ENCODE data around the gene CMSS1. TPM values are rescaled to one million over a fixed set of nuclear protein-coding genes. Genes with fewer than 3 reads are reported as not detected.

Gene CMSS1
- total and polyA plus RNA-seq, 2 of the 13 experiments (the other 11 are each of a cell fraction or from before 2014, with no cell fraction given) = 6.4 to 48.7 TPM

DNA sequence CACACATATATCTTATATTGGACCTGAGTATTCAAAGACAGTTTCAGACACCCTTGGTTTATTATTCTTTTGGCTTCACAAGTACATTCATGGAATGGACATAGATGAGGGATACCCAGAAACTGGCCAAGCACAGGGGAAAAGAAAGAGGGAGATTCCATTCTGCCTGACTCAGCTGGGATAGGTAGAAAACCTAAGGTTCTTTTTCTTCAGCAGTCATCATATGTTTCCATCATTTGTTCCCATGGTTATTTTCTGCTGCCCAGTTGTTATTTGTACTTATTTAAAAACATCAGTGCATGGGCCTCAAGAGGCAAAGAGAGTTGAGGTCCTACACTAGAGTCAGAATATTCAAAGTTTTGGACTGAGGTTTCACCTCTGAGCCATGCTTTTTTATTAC is 204.8 kb downstream of the CMSS1 start:
- no peak for TF ChIP-seq RFX5 (IDR thresholded peaks at IDR 0.05; ENCODE audit: low read depth, low read length)
- TF ChIP-seq MTA1 (CRISPR knock-in tag; IDR thresholded peaks at IDR 0.05; ENCODE audit: borderline replicate concordance) = no peak
- TF ChIP-seq ZNF333 (CRISPR knock-in tag; IDR thresholded peaks at IDR 0.05; ENCODE audit: borderline replicate concordance) = no peak
- no peak for TF ChIP-seq ZFP36L2 (CRISPR knock-in tag; IDR thresholded peaks at IDR 0.05)
- no peak for TF ChIP-seq REXO4 (CRISPR knock-in tag; IDR thresholded peaks at IDR 0.05; ENCODE audit: borderline replicate concordance)
- TF ChIP-seq ISL2 (CRISPR knock-in tag; IDR thresholded peaks at IDR 0.05) = no peak
- TF ChIP-seq ATF4 (CRISPR knock-in tag; IDR thresholded peaks at IDR 0.05) = no peak
- H3K4me2 ChIP-seq (ENCODE audit: low read depth, low read length) = 0 out of 2 replicates have a peak overlapping the region, but pooled peaks have one; percentile 28
- FAIRE-seq (no peak), ATAC-seq (no peak), DNase-seq (ENCODE audit: low spot score) (no peak)
- ChIA-PET CTCF (ENCODE audit: low intra/inter-chr PET ratio, low total read pairs) (no interaction called here), POLR2A (interaction anchor here (1.3 kb wide), 1 partner anchor 53 kb away, joined by 3 read pairs; no protein-coding TSS in a partner anchor)
- no peaks in the 10 kb centered on the region for H3K79me2 ChIP-seq (ENCODE audit: insufficient read depth, low read length)
- no peak overlapping the region for H2AFZ ChIP-seq (ENCODE audit: low read length)
- H3K27ac ChIP-seq (ENCODE audit: extremely low read length, insufficient read depth, low read length) = peak overlapping the region; percentile 64
- no peaks in the 10 kb centered on the region; a peak in 1 of 5 replicates for H3K36me3 ChIP-seq (replicated peaks in 1 of 2; ENCODE audit: control insufficient read depth in 1 of 2, insufficient read depth in 2 of 2, low read length in 2 of 2)
- H3K27me3 ChIP-seq (ENCODE audit: control insufficient read depth in 1 of 2, insufficient read depth in 2 of 2, low read length in 2 of 2) = no peaks in the 10 kb centered on the region
- BruUV-seq (replicated peaks) = no TSS peak
- no peaks in the 10 kb centered on the region for H4K20me1 ChIP-seq (ENCODE audit: insufficient read depth, low read length)
- no peaks in the 10 kb centered on the region for H3K9me3 ChIP-seq (ENCODE audit: low read length)
- intact Hi-C loops (cut with micrococcal nuclease; ENCODE audit: unreplicated experiment) = no loop called here
- no peak overlapping the region for H3K4me3 ChIP-seq (replicated peaks in 1 of 3; ENCODE audit: insufficient read depth in 1 of 3, low read depth in 2 of 3, low read length in 3 of 3)
- H3K4me1 ChIP-seq (ENCODE audit: insufficient read depth, low read length) = peaks cover 34% of the 10 kb centered on the region
- H3K9ac ChIP-seq (ENCODE audit: insufficient read depth, low read depth, low read length) = peak overlapping the region; percentile 15; the same call in 1 of the 2 replicates
- in situ Hi-C loops (cut with HindIII; ENCODE audit: extremely low pct_ligation_motif_present, low pct_unique_long_range_greater_than_20kb) = no loop called here

DNA sequence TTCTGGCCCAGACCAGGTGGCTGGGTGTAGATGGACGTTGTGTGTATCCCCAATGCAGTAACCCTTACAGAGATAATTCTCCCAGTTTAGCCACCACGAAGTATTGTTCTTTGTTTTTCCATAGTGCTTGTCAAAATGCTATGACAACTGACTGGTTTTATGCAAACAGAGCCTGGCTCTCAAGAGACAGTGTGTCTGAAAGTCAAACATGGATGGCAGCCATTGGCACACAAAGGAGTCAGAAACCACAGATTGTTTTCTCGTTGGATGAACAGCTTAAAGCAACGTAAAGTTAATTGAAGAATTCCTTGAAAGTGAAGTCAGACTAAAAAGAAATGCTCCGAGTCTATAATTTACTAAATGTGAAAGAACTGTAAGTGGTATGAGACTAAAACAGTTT is 205.5 kb downstream of the CMSS1 start:
- H3K36me3 ChIP-seq (replicated peaks in 1 of 2; ENCODE audit: control insufficient read depth in 1 of 2, insufficient read depth in 2 of 2, low read length in 2 of 2) = no peaks in the 10 kb centered on the region; a peak in 1 of 5 replicates
- in situ Hi-C loops (cut with HindIII; ENCODE audit: extremely low pct_ligation_motif_present, low pct_unique_long_range_greater_than_20kb) = no loop called here
- BruUV-seq (replicated peaks) = no TSS peak
- intact Hi-C loops (cut with micrococcal nuclease; ENCODE audit: unreplicated experiment) = no loop called here
- peak overlapping the region; percentile 28; the same call in 1 of the 2 replicates for H3K4me2 ChIP-seq (ENCODE audit: low read depth, low read length)
- 23% methylated on average over 5 of the region's 5 CpGs for WGBS (ENCODE audit: low lambda C conversion rate)
- CTCF ChIA-PET (ENCODE audit: low intra/inter-chr PET ratio, low total read pairs) = no interaction called here
- peak overlapping the region; percentile 64 for H3K27ac ChIP-seq (ENCODE audit: extremely low read length, insufficient read depth, low read length)
- H3K4me1 ChIP-seq (ENCODE audit: insufficient read depth, low read length) = peaks cover 34% of the 10 kb centered on the region
- ATAC-seq (peak; percentile 93), FAIRE-seq (peak; percentile 63), DNase-seq (ENCODE audit: low spot score) (peak; percentile 93)
- no peaks in the 10 kb centered on the region for H3K9me3 ChIP-seq (ENCODE audit: low read length)
- H3K9ac ChIP-seq (ENCODE audit: insufficient read depth, low read depth, low read length) = peak overlapping the region; percentile 15
- peak overlapping the region; percentile 8 for H2AFZ ChIP-seq (ENCODE audit: low read length)
- no peak overlapping the region for H3K4me3 ChIP-seq (replicated peaks in 1 of 3; ENCODE audit: insufficient read depth in 1 of 3, low read depth in 2 of 3, low read length in 3 of 3)
- H4K20me1 ChIP-seq (ENCODE audit: insufficient read depth, low read length) = no peaks in the 10 kb centered on the region
- H3K27me3 ChIP-seq (ENCODE audit: control insufficient read depth in 1 of 2, insufficient read depth in 2 of 2, low read length in 2 of 2) = no peaks in the 10 kb centered on the region
- no peaks in the 10 kb centered on the region for H3K79me2 ChIP-seq (ENCODE audit: insufficient read depth, low read length)
- POLR2A ChIA-PET = interaction anchor here (1.0 to 1.3 kb wide), 2 partner anchors 19 to 53 kb away, joined by 3 read pairs; no protein-coding TSS in a partner anchor
- TF ChIP-seq PLRG1 (conservative IDR thresholded peaks at IDR 0.05) (no peak), ZNF598 (CRISPR knock-in tag; IDR thresholded peaks at IDR 0.05; ENCODE audit: borderline replicate concordance) (no peak), SKI (IDR thresholded peaks at IDR 0.05; ENCODE audit: partially characterized antibody) (peak; percentile 28), ZNF891 (CRISPR knock-in tag; IDR thresholded peaks at IDR 0.05) (no peak), IRX3 (CRISPR knock-in tag; IDR thresholded peaks at IDR 0.05; ENCODE audit: borderline replicate concordance, low read depth) (no peak), BCL6 (CRISPR knock-in tag; IDR thresholded peaks at IDR 0.05) (peak; percentile 72), GATAD2A (CRISPR knock-in tag; IDR thresholded peaks at IDR 0.05) (peak; percentile 48)
- TF ChIP-seq, protein P1, sequence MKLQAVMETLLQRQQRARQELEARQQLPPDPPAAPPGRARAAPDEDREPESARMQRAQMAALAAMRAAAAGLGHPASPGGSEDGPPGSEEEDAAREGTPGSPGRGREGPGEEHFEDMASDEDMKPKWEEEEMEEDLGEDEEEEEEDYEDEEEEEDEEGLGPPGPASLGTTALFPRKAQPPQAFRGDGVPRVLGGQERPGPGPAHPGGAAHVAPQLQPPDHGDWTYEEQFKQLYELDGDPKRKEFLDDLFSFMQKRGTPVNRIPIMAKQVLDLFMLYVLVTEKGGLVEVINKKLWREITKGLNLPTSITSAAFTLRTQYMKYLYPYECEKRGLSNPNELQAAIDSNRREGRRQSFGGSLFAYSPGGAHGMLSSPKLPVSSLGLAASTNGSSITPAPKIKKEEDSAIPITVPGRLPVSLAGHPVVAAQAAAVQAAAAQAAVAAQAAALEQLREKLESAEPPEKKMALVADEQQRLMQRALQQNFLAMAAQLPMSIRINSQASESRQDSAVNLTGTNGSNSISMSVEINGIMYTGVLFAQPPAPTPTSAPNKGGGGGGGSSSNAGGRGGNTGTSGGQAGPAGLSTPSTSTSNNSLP (IDR thresholded peaks at IDR 0.05; ENCODE audit: low read depth, low read length) = no peak
- TF ChIP-seq, protein P2, sequence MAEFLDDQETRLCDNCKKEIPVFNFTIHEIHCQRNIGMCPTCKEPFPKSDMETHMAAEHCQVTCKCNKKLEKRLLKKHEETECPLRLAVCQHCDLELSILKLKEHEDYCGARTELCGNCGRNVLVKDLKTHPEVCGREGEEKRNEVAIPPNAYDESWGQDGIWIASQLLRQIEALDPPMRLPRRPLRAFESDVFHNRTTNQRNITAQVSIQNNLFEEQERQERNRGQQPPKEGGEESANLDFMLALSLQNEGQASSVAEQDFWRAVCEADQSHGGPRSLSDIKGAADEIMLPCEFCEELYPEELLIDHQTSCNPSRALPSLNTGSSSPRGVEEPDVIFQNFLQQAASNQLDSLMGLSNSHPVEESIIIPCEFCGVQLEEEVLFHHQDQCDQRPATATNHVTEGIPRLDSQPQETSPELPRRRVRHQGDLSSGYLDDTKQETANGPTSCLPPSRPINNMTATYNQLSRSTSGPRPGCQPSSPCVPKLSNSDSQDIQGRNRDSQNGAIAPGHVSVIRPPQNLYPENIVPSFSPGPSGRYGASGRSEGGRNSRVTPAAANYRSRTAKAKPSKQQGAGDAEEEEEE (CRISPR knock-in tag; IDR thresholded peaks at IDR 0.05; ENCODE audit: borderline replicate concordance) = no peak

Measured in HepG2 (cell line).